Lower leg skin (tissue), 3 donors: ENCODE measurements around the gene SCYL1.

Source experiments
- POLR2A ChIP-seq, 2 donors: fragments of 450-650 bp; IDR thresholded peaks; one replicate each; pipeline ENCODE4 v1.6.1; 2016 to 2017; ENCODE audit warnings: antibody characterized with exemption in 2 of 2, mild to moderate bottlenecking in 1 of 2, moderate library complexity in 1 of 2
- TF ChIP-seq, protein P1 (sequence below), 3 donors: fragments of 450-650 bp; IDR thresholded peaks; one replicate each; pipeline ENCODE4 v1.5.1; 2016; ENCODE audit warnings: antibody characterized with exemption in 3 of 3, mild to moderate bottlenecking in 3 of 3, moderate library complexity in 2 of 3

- TF ChIP-seq, protein P1, sequence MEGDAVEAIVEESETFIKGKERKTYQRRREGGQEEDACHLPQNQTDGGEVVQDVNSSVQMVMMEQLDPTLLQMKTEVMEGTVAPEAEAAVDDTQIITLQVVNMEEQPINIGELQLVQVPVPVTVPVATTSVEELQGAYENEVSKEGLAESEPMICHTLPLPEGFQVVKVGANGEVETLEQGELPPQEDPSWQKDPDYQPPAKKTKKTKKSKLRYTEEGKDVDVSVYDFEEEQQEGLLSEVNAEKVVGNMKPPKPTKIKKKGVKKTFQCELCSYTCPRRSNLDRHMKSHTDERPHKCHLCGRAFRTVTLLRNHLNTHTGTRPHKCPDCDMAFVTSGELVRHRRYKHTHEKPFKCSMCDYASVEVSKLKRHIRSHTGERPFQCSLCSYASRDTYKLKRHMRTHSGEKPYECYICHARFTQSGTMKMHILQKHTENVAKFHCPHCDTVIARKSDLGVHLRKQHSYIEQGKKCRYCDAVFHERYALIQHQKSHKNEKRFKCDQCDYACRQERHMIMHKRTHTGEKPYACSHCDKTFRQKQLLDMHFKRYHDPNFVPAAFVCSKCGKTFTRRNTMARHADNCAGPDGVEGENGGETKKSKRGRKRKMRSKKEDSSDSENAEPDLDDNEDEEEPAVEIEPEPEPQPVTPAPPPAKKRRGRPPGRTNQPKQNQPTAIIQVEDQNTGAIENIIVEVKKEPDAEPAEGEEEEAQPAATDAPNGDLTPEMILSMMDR (IDR thresholded peaks at IDR 0.05): no peak
- no peak for TF ChIP-seq POLR2A (IDR thresholded peaks at IDR 0.05)
These were observed 59.9 kb downstream of the SCYL1 start for GRCh38 chr11:65584723-65585171.
